ENCODE data around the gene LRG1. TPM values are rescaled to one million over a fixed set of nuclear protein-coding genes. Genes with fewer than 3 reads are reported as not detected.

The LRG1 gene
- total and polyA plus RNA-seq, 10 of the 15 experiments (the other 5 are each of a cell fraction or from before 2014, with no cell fraction given): 0.29 to 4.7 (median 0.58) TPM

- no peak for FAIRE-seq
- DNase-seq (ENCODE audit: low read depth, low spot score): no peak
- Histone ChIP-seq H3K4me3 (no peak overlapping the region), H3K79me2 (ENCODE audit: control insufficient read depth, insufficient read depth, low read length) (no peaks in the 10 kb centered on the region), H3K4me2 (ENCODE audit: control insufficient read depth, insufficient read depth) (no peak overlapping the region), H3K27me3 (replicated peaks in 1 of 2; ENCODE audit: control insufficient read depth in 2 of 2, insufficient read depth in 2 of 2, low read length in 1 of 2) (no peaks in the 10 kb centered on the region), H2AFZ (ENCODE audit: control insufficient read depth, low read depth, low read length) (no peak overlapping the region), H3K9ac (ENCODE audit: control insufficient read depth, insufficient read depth, low read length) (no peak overlapping the region), H3K36me3 (ENCODE audit: control insufficient read depth in 2 of 2, insufficient read depth in 2 of 2, low read length in 1 of 2) (no peaks in the 10 kb centered on the region), H4K20me1 (ENCODE audit: control insufficient read depth, insufficient read depth) (no peaks in the 10 kb centered on the region), H3K27ac (ENCODE audit: control insufficient read depth, insufficient read depth) (no peak overlapping the region), H3K9me3 (replicated peaks; ENCODE audit: control insufficient read depth, insufficient read depth, low read length) (no peaks in the 10 kb centered on the region), H3K4me1 (ENCODE audit: control insufficient read depth, insufficient read depth, low read length) (no peaks in the 10 kb centered on the region)
- in situ Hi-C loops (cut with MboI): no loop called here
- intact Hi-C loops (cut with micrococcal nuclease; ENCODE audit: unreplicated experiment): no loop called here
- CTCF ChIA-PET: interaction anchor here (0.6 to 10.1 kb wide), 4 partner anchors 44 to 97 kb away, joined by 3 to 94 read pairs (median 26); no protein-coding TSS in a partner anchor
- SMC1A ChIA-PET (ENCODE audit: uncharacterized antibody, unreplicated experiment): interaction anchor here (1.9 kb wide), 1 partner anchor 66 kb away, joined by 5 read pairs; no protein-coding TSS in a partner anchor
- no peak for ATAC-seq
- 30% methylated on average over 5 of the region's 5 CpGs for WGBS (ENCODE audit: insufficient coverage, insufficient replicate concordance, low lambda C conversion rate, missing lambda C conversion rate)
- POLR2A ChIA-PET: interaction anchor here (1.1 kb wide), 1 partner anchor 63 kb away, joined by 3 read pairs; no protein-coding TSS in a partner anchor
- TF ChIP-seq CBX5 (IDR thresholded peaks at IDR 0.05; ENCODE audit: low read depth) (no peak), STAT1 (conservative IDR thresholded peaks at IDR 0.05) (no peak), RAD51 (IDR thresholded peaks at IDR 0.05) (no peak), TAF1 (IDR thresholded peaks at IDR 0.05; ENCODE audit: borderline replicate concordance, low read depth, low read length) (no peak), E2F8 (IDR thresholded peaks at IDR 0.05; ENCODE audit: low read depth, partially characterized antibody) (no peak), FOS (IDR thresholded peaks at IDR 0.05; ENCODE audit: borderline replicate concordance, extremely low read depth, insufficient read length) (no peak), E2F4 (IDR thresholded peaks at IDR 0.05; ENCODE audit: low read depth, low read length) (no peak), MAX (IDR thresholded peaks at IDR 0.05; ENCODE audit: low read depth, low read length) (no peak), CREB1 (IDR thresholded peaks at IDR 0.05; ENCODE audit: low read depth) (no peak)
- RAD21 ChIA-PET (ENCODE audit: unreplicated experiment): interaction anchor here (1.9 kb wide), 1 partner anchor 66 kb away, joined by 6 read pairs; no protein-coding TSS in a partner anchor
- BruUV-seq (replicated peaks): no TSS peak
Observed at GRCh38 chr19:4570916-4571304, 31.1 kb upstream of the LRG1 start.
